Adrenal gland (tissue), 5 donors: ENCODE results near the gene KIF26A.

ENCODE experiments used
- CTCF ChIP-seq, 6 experiments: fragments of 450-650 bp in 4 of 6; fragments of 200-600 bp in 2 of 6; sonication (generic) in 1 of 6; IDR thresholded peaks; 1 replicate in 5 of 6; 2 replicates in 1 of 6; pipeline versions ENCODE4 v1.5.1 to v1.8.0; 2016 to 2021; ENCODE audit warnings: antibody characterized with exemption in 6 of 6, mild to moderate bottlenecking in 2 of 6, moderate library complexity in 1 of 6
- POLR2A ChIP-seq, 2 donors: fragments of 450-650 bp; IDR thresholded peaks; one replicate each; pipeline ENCODE4 v1.6.1; 2017; ENCODE audit warnings: antibody characterized with exemption in 2 of 2, mild to moderate bottlenecking in 2 of 2, moderate library complexity in 1 of 2
- donor health status: DM: no; HTN: no; CAD: no.

GRCh38 chr14:104149617-104150135, 11.3 kb downstream of the KIF26A start:
- no peak for TF ChIP-seq CTCF (IDR thresholded peaks at IDR 0.05)
- no peak for TF ChIP-seq POLR2A (IDR thresholded peaks at IDR 0.05)
